HG03045 (cell line): ENCODE data around the gene PHC3.
A peak's percentile ranks its signal among the peaks of the same experiment; 100 is the strongest.
"Not testable (repeated sequence)": the region's sequence is repeated elsewhere in the genome, so short reads cannot be mapped to it uniquely, and the experiment has no call there.

ENCODE experiments used
- ATAC-seq: cut with Tn5 transposase; IDR thresholded peaks from one replicate; pipeline ENCODE4 v1.9.1; 2021; ENCODE audit warnings: mild to moderate bottlenecking, moderate library complexity; ENCODE audit not compliant: unreplicated experiment

The PHC3 gene

GRCh38 chr3:170195759-170196158 is 14.2 kb upstream of the PHC3 start:
- not testable (repeated sequence) for ATAC-seq

- no peak for ATAC-seq
Observed at GRCh38 chr3:170189398-170190256, 8.1 kb upstream of the PHC3 start.

GRCh38 chr3:170180079-170180907 is 1.2 kb downstream of the PHC3 start:
- ATAC-seq, result peak; percentile 22

- ATAC-seq, result no peak
Observed at GRCh38 chr3:170179432-170179831, 2.1 kb downstream of the PHC3 start.

- no peak for ATAC-seq
Observed at GRCh38 chr3:170178651-170179050, 2.9 kb downstream of the PHC3 start.

- ATAC-seq, result peak; percentile 64
Observed at GRCh38 chr3:170171563-170171962, 10.0 kb downstream of the PHC3 start.

- no peak for ATAC-seq
Observed at GRCh38 chr3:170164717-170165116, 16.8 kb downstream of the PHC3 start.

- ATAC-seq, result no peak
Observed at GRCh38 chr3:170163956-170164645, 17.4 kb downstream of the PHC3 start.

GRCh38 chr3:170162630-170163029 is 18.9 kb downstream of the PHC3 start:
- no peak for ATAC-seq

GRCh38 chr3:170162052-170162451 is 19.5 kb downstream of the PHC3 start:
- ATAC-seq, result no peak

GRCh38 chr3:170159933-170160332 is 21.6 kb downstream of the PHC3 start:
- ATAC-seq, result no peak

- ATAC-seq, result no peak
Observed at GRCh38 chr3:170159459-170159858, 22.1 kb downstream of the PHC3 start.

- ATAC-seq, result no peak
Observed at GRCh38 chr3:170155604-170156003, 25.9 kb downstream of the PHC3 start.

GRCh38 chr3:170154569-170155143 is 26.9 kb downstream of the PHC3 start:
- ATAC-seq, result peak; percentile 72

GRCh38 chr3:170154084-170154483 is 27.4 kb downstream of the PHC3 start:
- no peak for ATAC-seq

- ATAC-seq, result no peak
Observed at GRCh38 chr3:170151536-170151935, 30.0 kb downstream of the PHC3 start.

- no peak for ATAC-seq
Observed at GRCh38 chr3:170149016-170149415, 32.5 kb downstream of the PHC3 start.

GRCh38 chr3:170145278-170145677 is 36.3 kb downstream of the PHC3 start:
- no peak for ATAC-seq

- peak; percentile 92 for ATAC-seq
Observed at GRCh38 chr3:170144437-170144843, 37.1 kb downstream of the PHC3 start.

GRCh38 chr3:170142373-170142772 is 39.2 kb downstream of the PHC3 start:
- no peak for ATAC-seq

- no peak for ATAC-seq
Observed at GRCh38 chr3:170137986-170138385, 43.5 kb downstream of the PHC3 start.
